ENCODE results near the gene CNIH1.

- TF ChIP-seq POLR2A (IDR thresholded peaks at IDR 0.05), result no peak
- no peak for TF ChIP-seq EP300 (IDR thresholded peaks at IDR 0.05)
Measured at GRCh38 chr14:54462048-54462447, 20.9 kb upstream of the CNIH1 start.

All from tibial nerve (tissue), 3 donors.